Brain microvascular endothelial cell (primary cell): ENCODE data around the gene RABEPK.
"Not testable (repeated sequence)": the region's sequence is repeated elsewhere in the genome, so short reads cannot be mapped to it uniquely, and the experiment has no call there.

ENCODE experiments used
- DNase-seq: peaks from one replicate; pipeline ENCODE4 v3.0.0-alpha.2; 2020
- H3K27ac ChIP-seq: fragments of 250-450 bp; sonication (Bioruptor Pico); 2 replicates; pipeline ENCODE4 v1.5.1; 2020; ENCODE audit warnings: mild to moderate bottlenecking, moderate library complexity
- H3K27me3 ChIP-seq: fragments of 250-450 bp; sonication (Bioruptor Pico); replicated peaks from 2 replicates; pipeline ENCODE4 v1.5.1; 2020; ENCODE audit warnings: mild to moderate bottlenecking
- H3K36me3 ChIP-seq: fragments of 250-450 bp; sonication (Bioruptor Pico); replicated peaks from 2 replicates; pipeline ENCODE4 v1.5.1; 2020; ENCODE audit warnings: mild to moderate bottlenecking
- H3K4me3 ChIP-seq: 2 replicates; pipeline ENCODE4 v1.5.1; 2011; ENCODE audit warnings: low read depth, mild to moderate bottlenecking, control low read depth, low read length, moderate library complexity
- in situ Hi-C: cut with HindIII; loops from 2 replicates; pipeline ENCODE4 v1.10.0; 2017; ENCODE audit warnings: low sequenced_read_pairs, low pct_ligation_motif_present
- TF ChIP-seq, protein P1 (sequence below): IDR thresholded peaks from 2 replicates; pipeline ENCODE4 v1.5.1; 2011; ENCODE audit warnings: low read depth, mild to moderate bottlenecking, moderate library complexity, low read length, control low read depth, inconsistent platforms; ENCODE audit errors: missing control alignments

Gene RABEPK

GRCh38 chr9:125214186-125214585 lies 13.8 kb downstream of the RABEPK start:
- H3K27ac ChIP-seq: no peak overlapping the region

GRCh38 chr9:125218621-125219020 lies 18.3 kb downstream of the RABEPK start:
- Histone ChIP-seq H3K4me3 (no peak overlapping the region), H3K27me3 (no peaks in the 10 kb centered on the region), H3K36me3 (peaks cover 16% of the 10 kb centered on the region), H3K27ac (no peak overlapping the region)
- TF ChIP-seq, protein P1, sequence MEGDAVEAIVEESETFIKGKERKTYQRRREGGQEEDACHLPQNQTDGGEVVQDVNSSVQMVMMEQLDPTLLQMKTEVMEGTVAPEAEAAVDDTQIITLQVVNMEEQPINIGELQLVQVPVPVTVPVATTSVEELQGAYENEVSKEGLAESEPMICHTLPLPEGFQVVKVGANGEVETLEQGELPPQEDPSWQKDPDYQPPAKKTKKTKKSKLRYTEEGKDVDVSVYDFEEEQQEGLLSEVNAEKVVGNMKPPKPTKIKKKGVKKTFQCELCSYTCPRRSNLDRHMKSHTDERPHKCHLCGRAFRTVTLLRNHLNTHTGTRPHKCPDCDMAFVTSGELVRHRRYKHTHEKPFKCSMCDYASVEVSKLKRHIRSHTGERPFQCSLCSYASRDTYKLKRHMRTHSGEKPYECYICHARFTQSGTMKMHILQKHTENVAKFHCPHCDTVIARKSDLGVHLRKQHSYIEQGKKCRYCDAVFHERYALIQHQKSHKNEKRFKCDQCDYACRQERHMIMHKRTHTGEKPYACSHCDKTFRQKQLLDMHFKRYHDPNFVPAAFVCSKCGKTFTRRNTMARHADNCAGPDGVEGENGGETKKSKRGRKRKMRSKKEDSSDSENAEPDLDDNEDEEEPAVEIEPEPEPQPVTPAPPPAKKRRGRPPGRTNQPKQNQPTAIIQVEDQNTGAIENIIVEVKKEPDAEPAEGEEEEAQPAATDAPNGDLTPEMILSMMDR: no peak
- in situ Hi-C loops: no loop called here
- DNase-seq: no peak

More at GRCh38 chr9:125214186-125214585, 13.8 kb downstream of the RABEPK start:
- TF ChIP-seq, protein P1: no peak
- Histone ChIP-seq H3K36me3 (peaks cover 14% of the 10 kb centered on the region), H3K4me3 (no peak overlapping the region), H3K27me3 (no peaks in the 10 kb centered on the region)
- in situ Hi-C loops: no loop called here
- DNase-seq: no peak

GRCh38 chr9:125224858-125225257 lies 24.5 kb downstream of the RABEPK start:
- H3K27ac ChIP-seq, in situ Hi-C loops, H3K4me3 ChIP-seq, H3K27me3 ChIP-seq, DNase-seq: not testable (repeated sequence)
- peaks cover 22% of the 10 kb centered on the region for H3K36me3 ChIP-seq

DNA sequence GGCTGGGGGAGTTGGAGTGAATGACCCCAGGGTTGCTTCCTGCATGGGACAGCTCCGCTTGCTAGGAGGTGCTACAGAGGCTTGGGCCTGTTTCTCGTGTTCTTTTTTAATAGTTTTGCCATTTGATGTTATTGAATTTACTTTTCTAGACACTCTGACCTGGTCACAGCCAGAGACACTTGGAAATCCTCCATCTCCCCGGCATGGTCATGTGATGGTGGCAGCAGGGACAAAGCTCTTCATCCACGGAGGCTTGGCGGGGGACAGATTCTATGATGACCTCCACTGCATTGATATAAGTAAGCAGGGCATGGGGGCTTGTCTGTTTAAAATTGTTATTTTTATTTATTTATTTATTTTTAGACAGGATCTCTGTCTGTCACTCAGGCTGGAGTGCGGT lies 27.4 kb downstream of the RABEPK start:
- Histone ChIP-seq H3K36me3 (peaks cover 30% of the 10 kb centered on the region), H3K27ac (no peak overlapping the region), H3K27me3 (no peaks in the 10 kb centered on the region), H3K4me3 (no peak overlapping the region)
- no peak for DNase-seq
- in situ Hi-C loops: no loop called here
- TF ChIP-seq, protein P1: no peak

DNA sequence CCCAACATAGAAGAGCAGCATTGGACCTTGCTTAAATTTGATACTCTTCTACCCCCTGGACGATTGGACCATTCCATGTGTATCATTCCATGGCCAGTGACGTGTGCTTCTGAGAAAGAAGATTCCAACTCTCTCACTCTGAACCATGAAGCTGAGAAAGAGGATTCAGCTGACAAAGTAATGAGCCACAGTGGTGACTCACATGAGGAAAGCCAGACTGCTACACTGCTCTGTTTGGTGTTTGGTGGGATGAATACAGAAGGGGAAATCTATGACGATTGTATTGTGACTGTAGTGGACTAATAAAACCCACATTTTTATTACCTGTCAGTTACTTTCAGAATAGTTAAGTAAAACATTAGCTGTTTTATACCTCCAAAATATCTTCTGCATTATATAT lies 33.3 kb downstream of the RABEPK start:
- DNase-seq: peak; percentile 97
- peak overlapping the region; percentile 87 for H3K27ac ChIP-seq
- TF ChIP-seq, protein P1: no peak
- H3K27me3 ChIP-seq: no peaks in the 10 kb centered on the region
- H3K4me3 ChIP-seq: no peak overlapping the region
- peaks cover 58% of the 10 kb centered on the region for H3K36me3 ChIP-seq
- in situ Hi-C loops: no loop called here

GRCh38 chr9:125234099-125234498 lies 33.8 kb downstream of the RABEPK start:
- H3K4me3 ChIP-seq, DNase-seq, H3K27me3 ChIP-seq, in situ Hi-C loops: not testable (repeated sequence)
- H3K27ac ChIP-seq: peak overlapping the region; percentile 87
- H3K36me3 ChIP-seq: peaks cover 62% of the 10 kb centered on the region

DNA sequence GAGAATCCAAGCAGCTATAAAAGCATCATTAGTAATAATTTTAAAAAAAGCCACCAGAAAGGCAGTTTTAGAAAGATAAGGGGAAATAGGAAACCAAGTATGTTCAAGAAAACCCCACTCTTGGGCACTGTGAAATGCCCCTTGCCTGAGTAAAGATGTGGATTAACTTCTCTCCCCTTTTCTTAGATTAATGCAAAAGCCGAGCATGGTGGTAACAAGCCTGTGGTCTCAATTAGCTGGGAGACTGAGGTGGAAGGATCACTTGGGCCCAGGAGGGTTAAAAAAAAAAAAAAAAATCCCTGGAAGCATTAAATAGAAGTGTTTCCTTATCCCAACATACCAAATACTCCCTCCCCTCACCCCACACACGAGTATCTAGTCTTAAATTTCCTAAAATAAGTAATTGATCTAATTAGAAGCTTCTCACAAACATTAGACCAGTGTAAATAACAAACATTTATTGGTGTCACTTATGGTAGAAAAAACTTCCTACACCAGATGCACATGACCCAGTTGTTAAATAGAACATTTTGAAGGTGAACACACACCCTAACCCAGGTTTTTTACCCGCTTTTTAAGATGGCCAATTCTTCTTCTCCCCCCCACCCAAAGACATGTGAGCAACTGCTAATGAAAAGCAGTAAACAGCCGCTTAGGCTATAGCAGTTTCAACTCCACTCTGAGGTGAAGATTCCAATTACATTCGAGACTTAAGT lies 35.6 kb downstream of the RABEPK start:
- H3K27ac ChIP-seq: no peak overlapping the region
- peaks cover 77% of the 10 kb centered on the region for H3K36me3 ChIP-seq
- in situ Hi-C loops: no loop called here
- no peaks in the 10 kb centered on the region for H3K27me3 ChIP-seq
- peak overlapping the region; percentile 9 for H3K4me3 ChIP-seq
- DNase-seq: no peak
- TF ChIP-seq, protein P1: no peak

GRCh38 chr9:125236520-125237159 lies 36.3 kb downstream of the RABEPK start:
- H3K27ac ChIP-seq, H3K27me3 ChIP-seq, DNase-seq, in situ Hi-C loops: not testable (repeated sequence)
- peaks cover 73% of the 10 kb centered on the region for H3K36me3 ChIP-seq
- H3K4me3 ChIP-seq: peak overlapping the region; percentile 12
